ENCODE results near the gene B4GALNT4. TPM values are rescaled to one million over a fixed set of nuclear protein-coding genes. Genes with fewer than 3 reads are reported as not detected.

Gene B4GALNT4
- total RNA-seq, 1 donor from 2014 or later = 3.9 TPM

DNA sequence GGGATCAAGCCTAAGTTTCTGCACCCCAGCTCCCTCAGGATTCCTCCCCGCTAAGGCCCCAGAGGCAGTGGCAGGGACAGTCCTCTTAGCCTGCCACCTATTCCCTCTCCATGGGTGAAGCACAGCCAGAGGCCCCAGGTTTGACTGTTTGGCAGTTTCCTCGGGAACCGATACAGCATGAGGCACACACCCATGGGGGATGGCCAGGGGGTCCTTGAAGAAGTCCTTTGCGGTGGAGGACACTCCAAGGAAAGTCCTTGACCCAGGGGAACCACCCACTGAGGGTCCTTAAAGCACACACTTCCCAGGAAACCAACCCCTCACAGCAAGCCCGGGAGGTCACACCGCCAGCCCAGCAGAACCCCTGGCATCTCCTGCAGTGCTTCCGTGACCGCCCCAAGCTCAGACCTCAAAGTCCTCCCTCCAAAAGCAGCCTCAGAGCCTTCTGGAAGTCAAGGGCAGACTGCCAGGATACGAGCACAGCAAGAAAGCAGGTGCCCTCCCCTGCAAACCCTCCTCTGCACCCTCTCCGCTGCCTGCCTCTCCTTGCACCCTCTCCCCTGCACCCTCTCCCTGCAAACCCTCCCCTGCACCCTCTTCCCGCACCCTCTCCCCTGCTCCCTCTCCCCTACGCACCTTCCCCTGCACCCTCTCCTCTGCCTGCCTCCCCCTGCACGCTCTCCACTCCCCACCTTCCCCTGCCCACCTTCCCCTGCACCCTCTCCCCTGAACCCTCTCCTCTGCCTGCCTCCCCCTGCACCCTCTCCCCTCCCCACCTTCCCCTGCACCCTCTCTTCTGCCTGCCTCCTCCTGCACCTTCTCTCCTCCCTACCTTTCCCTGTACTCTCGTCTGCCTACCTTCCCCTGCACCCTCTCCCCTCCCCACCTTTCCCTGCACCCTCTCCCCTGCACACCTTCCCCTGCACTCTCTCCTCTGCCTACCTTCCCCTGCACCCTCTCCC is 44.1 kb downstream of the B4GALNT4 start:
- H3K9me3 Mint-ChIP-seq = no peaks in the 10 kb centered on the region

DNA sequence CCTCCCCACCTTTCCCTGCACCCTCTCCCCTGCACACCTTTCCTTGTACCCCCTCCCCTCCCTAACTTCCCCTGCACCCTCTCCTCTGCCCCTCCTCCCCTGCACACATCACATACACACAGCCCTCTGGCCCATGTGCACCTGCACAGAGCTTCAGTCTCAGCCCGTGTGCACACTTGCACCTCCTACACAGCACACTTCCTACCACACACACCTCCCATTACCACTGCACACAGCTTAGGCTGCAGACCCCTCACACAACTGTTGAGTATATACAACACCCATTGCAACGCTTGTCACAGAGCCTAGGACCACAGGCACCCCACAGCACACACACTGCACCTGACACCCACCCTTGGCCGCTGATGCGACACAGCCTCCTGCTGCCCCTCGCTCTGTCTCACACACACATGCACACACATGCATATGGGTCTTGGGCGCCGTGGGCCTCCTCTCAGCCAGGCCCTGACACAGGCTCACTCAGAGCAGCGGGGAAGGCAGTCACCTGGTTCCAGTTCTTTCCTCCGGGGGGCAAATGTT is 45.1 kb downstream of the B4GALNT4 start:
- Mint-ChIP-seq H3K9me3 (no peaks in the 10 kb centered on the region), H3K36me3 (ENCODE audit: low read depth) (peaks cover 2% of the 10 kb centered on the region), H3K4me1 (peaks cover 30% of the 10 kb centered on the region), H3K4me3 (peak overlapping the region; percentile 90), H3K27me3 (no peaks in the 10 kb centered on the region), H3K27ac (peak overlapping the region; percentile 93)
- DNase-seq = no peak
- intact Hi-C loops (cut with micrococcal nuclease) = no loop called here

More for the DNA sequence above, 44.1 kb downstream of the B4GALNT4 start:
- intact Hi-C loops (cut with micrococcal nuclease) = no loop called here
- Mint-ChIP-seq H3K27ac (no peak overlapping the region), H3K4me3 (peak overlapping the region; percentile 90), H3K36me3 (ENCODE audit: low read depth) (peaks cover 1% of the 10 kb centered on the region), H3K4me1 (peaks cover 27% of the 10 kb centered on the region), H3K27me3 (no peaks in the 10 kb centered on the region)
- DNase-seq = peak; percentile 72

DNA sequence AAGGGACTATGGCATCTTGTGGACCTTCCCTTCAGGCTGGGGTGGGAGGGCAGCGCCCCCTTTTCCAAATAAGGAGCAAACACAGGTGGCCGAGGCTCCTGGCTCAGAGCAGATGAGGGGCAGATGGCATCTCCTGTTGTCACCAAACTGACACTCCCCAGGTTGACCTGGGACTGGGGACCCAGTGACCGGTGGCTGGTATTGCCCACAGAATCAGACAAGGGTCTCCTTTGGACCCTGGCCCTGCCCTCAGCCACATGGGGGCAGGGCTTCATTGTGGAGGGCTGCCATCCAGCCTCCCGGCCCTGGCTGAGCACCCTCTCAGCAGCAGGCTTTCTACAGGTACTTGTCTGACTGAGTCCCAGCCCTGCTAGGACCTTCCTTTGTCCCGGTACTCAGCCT is 46.3 kb downstream of the B4GALNT4 start:
- intact Hi-C loops (cut with micrococcal nuclease) = loop anchor here (1.0 to 5.0 kb wide), 2 partner anchors 33 to 208 kb away; partner anchors contain the start of genes BET1L and RIC8A
- Mint-ChIP-seq H3K27ac (peak overlapping the region; percentile 93), H3K36me3 (ENCODE audit: low read depth) (peaks cover 2% of the 10 kb centered on the region), H3K4me1 (peaks cover 30% of the 10 kb centered on the region), H3K9me3 (no peaks in the 10 kb centered on the region), H3K27me3 (no peaks in the 10 kb centered on the region), H3K4me3 (peak overlapping the region; percentile 90)
- DNase-seq = peak; percentile 74

DNA sequence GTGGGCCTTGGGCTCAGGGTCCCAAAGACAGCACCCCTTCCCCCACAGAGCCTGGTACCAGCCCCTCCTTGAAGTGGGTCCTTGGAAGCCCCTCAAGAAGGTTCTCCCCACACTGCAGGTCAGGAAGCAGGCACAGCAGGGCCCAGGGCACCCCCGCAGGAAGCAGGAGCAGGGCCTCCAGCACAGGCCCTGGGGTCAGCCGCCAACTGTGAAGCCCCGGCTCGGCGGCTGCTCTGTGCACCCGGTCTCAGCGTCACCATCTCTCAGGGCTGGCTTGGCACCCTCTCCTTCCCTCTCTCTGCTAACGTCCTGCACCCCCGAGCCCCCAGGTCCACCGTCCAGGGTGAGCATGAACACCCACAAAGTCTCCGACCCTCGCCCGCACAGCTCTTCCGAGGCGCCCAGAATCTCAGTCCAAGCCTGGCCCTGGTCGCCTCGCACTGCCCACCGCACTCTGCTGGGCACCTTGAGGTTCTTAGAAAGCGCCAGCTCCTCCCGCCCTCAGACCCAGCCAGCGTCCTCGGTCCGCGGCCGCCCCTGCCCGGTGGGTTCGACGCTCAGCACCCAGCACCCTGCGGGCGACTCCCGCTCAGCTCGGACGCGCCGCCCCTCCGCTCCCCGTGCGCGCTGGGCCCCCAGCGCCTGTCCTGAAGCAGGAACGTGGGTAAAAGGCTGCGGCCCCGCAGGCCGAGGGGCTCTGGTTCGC is 46.9 kb downstream of the B4GALNT4 start:
- no peaks in the 10 kb centered on the region for H3K27me3 Mint-ChIP-seq
- peak overlapping the region; percentile 93 for H3K27ac Mint-ChIP-seq
- intact Hi-C loops (cut with micrococcal nuclease) = loop anchor here (1.0 to 5.0 kb wide), 2 partner anchors 32 to 209 kb away; partner anchors contain the start of genes BET1L and RIC8A
- no peaks in the 10 kb centered on the region for H3K9me3 Mint-ChIP-seq
- H3K4me3 Mint-ChIP-seq = peak overlapping the region; percentile 90
- DNase-seq = peak; percentile 74
- H3K36me3 Mint-ChIP-seq (ENCODE audit: low read depth) = peaks cover 2% of the 10 kb centered on the region
- H3K4me1 Mint-ChIP-seq = peaks cover 30% of the 10 kb centered on the region

DNA sequence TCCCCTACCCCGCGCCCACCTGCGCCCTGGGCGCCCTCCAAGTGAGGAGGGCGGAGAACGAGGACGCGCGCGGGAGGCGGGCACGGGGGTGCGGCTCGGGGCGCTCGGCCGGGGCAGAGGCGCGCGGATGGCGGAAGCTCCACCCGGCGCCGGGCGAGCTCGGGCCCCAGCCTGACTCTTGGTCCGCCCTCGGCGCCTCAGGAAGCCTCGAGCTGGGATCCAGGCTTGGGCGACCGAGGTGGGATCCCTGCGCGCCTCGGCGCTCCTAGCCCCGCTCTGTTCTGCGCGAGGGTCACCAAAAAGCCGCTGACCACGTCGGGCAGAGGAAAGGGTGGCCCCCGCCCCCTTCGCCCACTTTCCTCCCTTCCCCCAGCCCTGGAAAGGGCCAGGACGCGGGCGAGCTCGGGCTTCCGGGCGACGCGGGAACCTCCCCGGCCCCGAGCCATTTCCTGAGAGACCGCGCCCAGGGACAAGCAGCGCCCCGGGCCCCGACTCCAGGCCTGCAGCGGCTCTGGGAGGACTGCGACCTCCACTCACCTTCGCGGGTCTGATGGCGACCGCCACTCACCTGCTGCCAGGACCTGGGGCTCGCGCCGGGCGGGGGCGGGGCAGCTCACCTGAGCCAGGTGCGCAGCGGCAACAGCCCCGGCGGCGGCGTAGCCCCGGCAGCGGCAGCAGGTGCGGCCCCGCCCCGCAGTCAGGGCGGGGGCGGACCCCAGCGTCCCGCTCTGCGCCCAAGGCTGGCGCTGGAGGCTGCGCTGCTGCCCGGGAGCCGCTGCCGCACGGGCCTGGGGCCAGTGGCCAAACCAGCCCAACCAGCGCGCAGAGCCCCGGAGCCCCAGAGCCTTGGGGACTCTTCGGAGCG is 47.7 kb downstream of the B4GALNT4 start:
- peak; percentile 89 for DNase-seq
- Mint-ChIP-seq H3K4me1 (peaks cover 30% of the 10 kb centered on the region), H3K4me3 (peak overlapping the region; percentile 90), H3K27ac (peak overlapping the region; percentile 93), H3K27me3 (no peaks in the 10 kb centered on the region), H3K36me3 (ENCODE audit: low read depth) (peaks cover 2% of the 10 kb centered on the region), H3K9me3 (no peaks in the 10 kb centered on the region)
- intact Hi-C loops (cut with micrococcal nuclease) = loop anchor here (1.0 to 5.0 kb wide), 2 partner anchors 31 to 210 kb away; partner anchors contain the start of genes BET1L and RIC8A

DNA sequence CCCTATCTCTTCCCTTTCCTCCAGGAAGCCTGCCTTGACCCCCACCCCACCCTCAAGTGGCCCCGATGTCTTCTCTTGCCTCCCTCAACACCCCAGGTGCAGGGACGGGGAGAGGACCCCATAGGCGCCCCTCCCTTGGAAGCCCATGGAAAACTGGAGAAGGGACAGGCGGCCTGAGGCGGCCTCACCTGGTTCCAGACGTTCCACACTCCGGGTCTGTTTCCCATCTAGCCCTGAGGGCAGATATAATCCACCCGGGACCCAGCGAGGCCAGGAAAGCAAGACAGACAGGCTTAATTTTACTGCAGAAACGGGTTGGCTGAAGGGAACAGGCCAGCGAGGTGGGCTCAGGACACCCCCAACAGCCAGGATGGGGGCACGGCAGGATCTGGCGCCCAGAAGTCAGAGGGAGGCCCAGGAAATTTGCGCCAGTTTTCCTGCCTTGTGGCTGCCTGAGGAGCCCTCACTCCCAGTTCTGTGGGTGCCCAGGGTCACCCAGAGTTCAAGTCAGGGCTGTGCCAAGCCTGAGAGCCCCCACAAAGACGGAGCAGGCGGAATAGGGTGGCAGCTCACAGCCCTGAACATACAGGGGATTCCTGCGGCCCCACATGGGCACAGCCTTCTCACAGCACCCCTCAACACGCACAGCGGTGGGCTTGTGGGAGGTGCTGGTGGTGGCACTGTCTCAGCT is 48.5 kb downstream of the B4GALNT4 start:
- Mint-ChIP-seq H3K36me3 (ENCODE audit: low read depth) (peaks cover 4% of the 10 kb centered on the region), H3K4me3 (peak overlapping the region; percentile 76), H3K27ac (peak overlapping the region; percentile 48), H3K4me1 (peaks cover 30% of the 10 kb centered on the region), H3K27me3 (no peaks in the 10 kb centered on the region), H3K9me3 (no peaks in the 10 kb centered on the region)
- no peak for DNase-seq
- intact Hi-C loops (cut with micrococcal nuclease) = loop anchor here (5.0 kb wide), 1 partner anchor 210 kb away; the partner anchor contains the start of genes BET1L and RIC8A

DNA sequence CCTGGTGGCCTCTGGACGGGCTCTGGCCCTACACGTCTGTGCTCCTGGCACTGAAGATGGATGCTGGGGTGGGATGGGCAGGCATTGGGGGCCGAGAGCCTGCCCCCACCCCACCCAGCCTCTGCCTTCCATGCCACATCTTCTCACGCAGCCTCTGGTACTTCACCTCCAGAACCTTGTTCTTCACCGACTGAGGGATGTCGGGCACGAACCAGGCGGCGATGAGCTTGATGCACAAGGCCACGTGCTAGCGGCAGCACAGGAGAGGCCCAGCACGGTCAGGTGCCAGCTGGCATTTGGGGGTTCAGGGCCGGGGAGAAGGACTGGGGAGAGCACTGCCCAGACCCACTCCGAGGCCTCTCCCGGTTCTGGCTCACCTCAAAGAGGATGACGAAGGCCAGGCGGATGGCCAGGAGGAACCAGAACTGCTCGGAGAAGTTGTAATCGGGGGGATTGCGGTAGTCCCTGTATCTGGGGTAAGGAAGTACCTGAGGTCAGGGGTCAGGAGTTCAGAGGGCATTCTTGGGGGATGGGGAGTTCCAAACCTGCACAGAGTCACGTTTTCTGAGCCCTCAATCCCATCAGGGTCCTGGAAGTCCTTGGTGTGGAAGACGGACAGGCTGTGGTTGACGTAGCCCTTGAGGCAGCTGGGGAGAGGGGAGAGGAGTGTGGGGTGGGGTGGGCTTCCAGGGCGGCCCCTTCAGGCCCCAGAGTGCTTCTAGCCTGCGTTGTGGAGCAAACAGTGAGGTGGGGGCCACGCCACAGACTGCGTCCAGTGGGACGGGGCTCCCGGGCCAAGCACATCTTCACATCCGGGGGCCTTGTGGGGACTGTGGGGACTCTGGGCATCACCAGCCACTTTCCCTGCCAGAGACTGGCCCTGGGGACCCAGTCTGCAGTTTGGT is 49.3 kb downstream of the B4GALNT4 start:
- Mint-ChIP-seq H3K27me3 (no peaks in the 10 kb centered on the region), H3K4me1 (peaks cover 26% of the 10 kb centered on the region), H3K9me3 (no peaks in the 10 kb centered on the region), H3K27ac (no peak overlapping the region), H3K4me3 (no peak overlapping the region), H3K36me3 (ENCODE audit: low read depth) (peaks cover 4% of the 10 kb centered on the region)
- no peak for DNase-seq
- intact Hi-C loops (cut with micrococcal nuclease) = loop anchor here (5.0 kb wide), 1 partner anchor 211 kb away; the partner anchor contains the start of genes BET1L and RIC8A

DNA sequence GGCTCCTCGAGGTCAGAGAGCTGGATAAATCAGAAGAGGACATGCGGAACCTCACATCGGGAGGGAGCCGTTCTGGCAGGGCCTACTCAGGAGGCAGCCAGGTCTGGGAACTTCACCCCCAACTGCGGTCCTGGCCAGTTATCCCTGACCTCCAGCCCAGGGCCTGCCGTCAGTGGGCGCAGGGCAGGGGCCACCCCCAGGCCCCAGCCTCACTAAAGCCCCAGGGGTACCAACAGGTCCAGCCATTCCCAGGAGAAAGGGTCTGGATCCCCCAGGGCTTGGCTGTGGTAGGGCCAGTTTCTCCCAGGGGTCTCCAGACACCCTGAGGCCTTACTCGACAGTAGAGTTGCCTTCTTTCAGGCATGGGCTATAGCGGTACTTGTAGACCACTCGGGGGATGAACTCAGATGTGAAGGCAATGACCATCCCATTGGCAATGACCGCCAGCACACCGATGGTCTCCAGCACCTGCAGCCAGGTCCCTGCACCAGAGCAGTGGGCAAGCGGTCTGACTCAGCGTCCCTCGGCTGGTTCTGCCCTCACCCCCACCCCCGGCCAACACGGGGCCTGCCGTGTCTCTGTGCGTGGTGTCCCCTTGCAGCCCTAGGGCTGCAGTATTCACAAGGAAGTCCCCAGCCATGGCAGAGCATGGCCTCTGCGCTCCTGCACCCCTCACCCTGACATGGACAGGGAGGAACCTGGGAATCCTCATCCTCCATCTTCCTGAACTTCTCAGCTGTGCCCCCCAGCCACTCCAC is 50.1 kb downstream of the B4GALNT4 start:
- no peak overlapping the region for H3K4me3 Mint-ChIP-seq
- H3K27ac Mint-ChIP-seq = no peak overlapping the region
- no peak for DNase-seq
- intact Hi-C loops (cut with micrococcal nuclease) = loop anchor here (5.0 kb wide), 1 partner anchor 212 kb away; the partner anchor contains the start of genes BET1L and RIC8A
- H3K4me1 Mint-ChIP-seq = peaks cover 22% of the 10 kb centered on the region
- peaks cover 7% of the 10 kb centered on the region for H3K36me3 Mint-ChIP-seq (ENCODE audit: low read depth)
- no peaks in the 10 kb centered on the region for H3K9me3 Mint-ChIP-seq
- no peaks in the 10 kb centered on the region for H3K27me3 Mint-ChIP-seq

DNA sequence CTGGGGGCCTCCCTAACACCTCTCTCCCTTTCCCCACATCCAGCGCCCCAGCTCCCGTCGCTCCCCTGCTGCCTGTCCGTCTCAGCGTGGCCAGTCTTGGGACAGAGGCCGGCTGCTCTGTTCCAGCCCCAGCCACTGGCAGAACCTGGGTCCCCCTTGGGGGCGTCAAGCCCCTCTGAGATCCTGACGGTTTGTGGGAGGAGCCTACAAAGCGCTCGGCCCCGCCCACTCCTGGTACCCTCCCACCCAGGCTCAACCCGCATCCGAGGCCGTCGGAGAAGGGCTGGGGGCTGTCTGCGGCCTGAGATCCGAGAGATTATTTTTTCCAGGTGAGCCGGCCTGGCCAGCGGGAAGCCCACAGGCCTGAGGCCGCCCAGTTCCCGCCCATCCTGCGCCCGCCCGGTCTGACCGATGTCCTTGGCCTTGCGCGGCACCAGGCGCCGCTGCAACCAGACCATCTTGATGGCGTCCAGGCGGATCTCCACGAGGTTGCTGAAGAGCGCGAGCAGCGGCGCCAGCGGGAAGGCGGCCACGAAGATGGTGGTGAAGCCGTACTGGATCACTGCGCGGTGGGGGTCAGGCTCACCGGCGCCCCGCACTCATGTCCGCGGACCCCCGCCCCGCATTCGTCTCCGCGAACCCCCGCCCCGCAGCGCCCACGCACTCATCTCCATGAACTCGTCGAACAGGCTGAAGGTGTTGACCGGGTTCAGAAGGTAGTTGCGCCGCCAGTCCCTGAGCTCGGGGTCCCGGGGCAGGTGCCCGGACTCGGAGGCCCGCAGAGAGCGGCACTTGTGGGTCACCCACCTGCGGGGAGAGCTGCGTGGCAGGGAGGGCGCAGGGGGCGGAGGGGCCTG is 51.0 kb downstream of the B4GALNT4 start:
- Mint-ChIP-seq H3K36me3 (ENCODE audit: low read depth) (peaks cover 12% of the 10 kb centered on the region), H3K4me1 (peaks cover 15% of the 10 kb centered on the region), H3K27ac (no peak overlapping the region), H3K4me3 (no peak overlapping the region), H3K27me3 (no peaks in the 10 kb centered on the region), H3K9me3 (no peaks in the 10 kb centered on the region)
- intact Hi-C loops (cut with micrococcal nuclease) = no loop called here
- DNase-seq = peak; percentile 53

DNA sequence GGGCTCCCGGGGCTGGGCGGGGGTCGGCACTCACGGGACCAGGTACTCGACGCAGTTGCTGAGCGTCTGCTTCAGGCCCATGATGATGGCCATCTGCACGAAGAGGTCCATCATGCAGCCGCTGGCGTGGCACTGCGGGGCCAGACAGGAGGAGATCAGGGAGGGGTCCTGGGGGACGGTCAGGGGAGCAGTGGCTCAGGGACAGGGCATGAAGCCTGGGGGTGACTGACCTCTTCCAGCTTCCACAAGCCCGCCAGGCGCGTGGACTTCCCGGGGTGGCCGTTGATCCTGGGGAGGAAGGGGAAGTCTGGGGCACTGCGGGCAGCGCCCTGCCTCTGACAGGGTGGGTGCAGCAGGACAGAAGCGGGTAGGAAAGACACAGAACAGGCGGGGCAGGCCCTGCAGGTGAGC is 51.6 kb downstream of the B4GALNT4 start:
- Mint-ChIP-seq H3K36me3 (ENCODE audit: low read depth) (peaks cover 16% of the 10 kb centered on the region), H3K27ac (no peak overlapping the region), H3K27me3 (no peaks in the 10 kb centered on the region), H3K4me3 (no peak overlapping the region), H3K9me3 (no peaks in the 10 kb centered on the region), H3K4me1 (peaks cover 10% of the 10 kb centered on the region)
- intact Hi-C loops (cut with micrococcal nuclease) = no loop called here
- DNase-seq = no peak
